Spleen (tissue), 7 donors: ENCODE measurements around the gene MAST4.

ENCODE experiments used
- CTCF ChIP-seq, 11 experiments: fragments of 200-600 bp in 7 of 11; fragments of 450-650 bp in 4 of 11; sonication (generic) in 4 of 11; IDR thresholded peaks in 8 of 11; conservative IDR thresholded peaks in 3 of 11; 1 replicate in 7 of 11; 2 replicates in 4 of 11; pipeline versions ENCODE4 v1.4.0 to v1.8.0; 2016 to 2021; ENCODE audit warnings: antibody characterized with exemption in 11 of 11, inconsistent platforms in 4 of 11, mild to moderate bottlenecking in 1 of 11
- POLR2A ChIP-seq, 3 donors: fragments of 450-650 bp; IDR thresholded peaks; one replicate each; pipeline ENCODE4 v1.5.1; 2017; ENCODE audit warnings: antibody characterized with exemption in 3 of 3, mild to moderate bottlenecking in 1 of 3
- POLR2AphosphoS5 ChIP-seq, 3 donors: sonication (generic); formaldehyde crosslinking; IDR thresholded peaks; one replicate each; pipeline ENCODE4 v1.5.1; 2017; ENCODE audit warnings: antibody characterized with exemption in 3 of 3
- donor health status: DM: no; HTN: no; CAD: no; lungs with moderate emphysema.
- donor health status: DM: no; HTN: no; CAD: no.
- donor health status: DM: no; HTN: no; CAD: no.

- no peak for TF ChIP-seq CTCF (IDR thresholded peaks at IDR 0.05 in 8 of 11, conservative IDR thresholded peaks at IDR 0.05 in 3 of 11)
- no peak for TF ChIP-seq POLR2AphosphoS5 (IDR thresholded peaks at IDR 0.05)
- no peak for TF ChIP-seq POLR2A (IDR thresholded peaks at IDR 0.05)
Measured at GRCh38 chr5:66915531-66915930, 319.3 kb downstream of the MAST4 start.
